DOHH2 (cell line): ENCODE results near the gene OR51B4.

Experiments
- H3F3A ChIP-seq: fragments of 200-600 bp; sonication (generic), shearing (Covaris generic); 2 replicates; pipeline ENCODE4 v1.6.0; 2016; ENCODE audit warnings: antibody characterized with exemption, mild to moderate bottlenecking; ENCODE audit not compliant: control insufficient read depth, insufficient read depth
- H3K27ac ChIP-seq: fragments of 200-600 bp; sonication (generic); 2 replicates; pipeline ENCODE4 v1.5.1; 2014; ENCODE audit warnings: low read depth, mild to moderate bottlenecking, low read length, moderate library complexity
- H3K27me3 ChIP-seq: fragments of 200-600 bp; sonication (generic); 2 replicates; pipeline ENCODE4 v1.6.1; 2014; ENCODE audit warnings: mild to moderate bottlenecking, low read length, mixed read lengths; ENCODE audit not compliant: control insufficient read depth
- H3K36me3 ChIP-seq: fragments of 200-600 bp; sonication (generic); 2 replicates; pipeline ENCODE4 v1.6.1; 2014; ENCODE audit warnings: mild to moderate bottlenecking, low read length, moderate library complexity, mixed read lengths; ENCODE audit not compliant: control insufficient read depth
- H3K4me1 ChIP-seq: fragments of 200-600 bp; sonication (generic); 2 replicates; pipeline ENCODE4 v1.6.1; 2014; ENCODE audit warnings: mild to moderate bottlenecking, low read length, mixed read lengths; ENCODE audit not compliant: control insufficient read depth
- H3K4me2 ChIP-seq: fragments of 200-600 bp; sonication (generic); 2 replicates; pipeline ENCODE4 v1.6.0; 2014; ENCODE audit warnings: mild to moderate bottlenecking, low read length, moderate library complexity
- H3K4me3 ChIP-seq: fragments of 200-600 bp; sonication (generic); 2 replicates; pipeline ENCODE4 v1.5.1; 2014; ENCODE audit warnings: mild to moderate bottlenecking, low read length, mixed read lengths
- H3K79me2 ChIP-seq: fragments of 200-600 bp; sonication (generic); 2 replicates; pipeline ENCODE4 v1.6.1; 2014; ENCODE audit warnings: mild to moderate bottlenecking, low read length, mixed read lengths; ENCODE audit not compliant: control insufficient read depth
- H3K9me2 ChIP-seq: fragments of 200-600 bp; sonication (generic); replicated peaks from 2 replicates; pipeline ENCODE4 v1.6.1; 2014; ENCODE audit warnings: mild to moderate bottlenecking, low read length, mixed read lengths; ENCODE audit not compliant: control insufficient read depth
- H3K9me3 ChIP-seq: fragments of 200-600 bp; sonication (generic); 2 replicates; pipeline ENCODE4 v1.6.1; 2014; ENCODE audit warnings: antibody characterized with exemption, low read length, mixed read lengths; ENCODE audit not compliant: control insufficient read depth, insufficient read depth
- H4K20me1 ChIP-seq: fragments of 200-600 bp; sonication (generic); 2 replicates; pipeline ENCODE4 v1.6.0; 2014; ENCODE audit warnings: low read depth, mild to moderate bottlenecking, antibody characterized with exemption, low read length, moderate library complexity; ENCODE audit not compliant: control insufficient read depth, insufficient read depth
- EZH2phosphoT487 ChIP-seq: fragments of 200-600 bp; sonication (generic); IDR thresholded peaks from 2 replicates; pipeline ENCODE4 v1.6.1; 2017; ENCODE audit warnings: borderline replicate concordance, mild to moderate bottlenecking, antibody characterized with exemption, low read length, moderate library complexity, mixed read lengths
- TF ChIP-seq, protein P1 (sequence below): fragments of 200-600 bp; sonication (generic); IDR thresholded peaks from one replicate; pipeline ENCODE4 v1.5.1; 2014; ENCODE audit warnings: antibody characterized with exemption, mild to moderate bottlenecking, low read depth, low read length; ENCODE audit not compliant: poor library complexity, severe bottlenecking

OR51B4 gene

DNA sequence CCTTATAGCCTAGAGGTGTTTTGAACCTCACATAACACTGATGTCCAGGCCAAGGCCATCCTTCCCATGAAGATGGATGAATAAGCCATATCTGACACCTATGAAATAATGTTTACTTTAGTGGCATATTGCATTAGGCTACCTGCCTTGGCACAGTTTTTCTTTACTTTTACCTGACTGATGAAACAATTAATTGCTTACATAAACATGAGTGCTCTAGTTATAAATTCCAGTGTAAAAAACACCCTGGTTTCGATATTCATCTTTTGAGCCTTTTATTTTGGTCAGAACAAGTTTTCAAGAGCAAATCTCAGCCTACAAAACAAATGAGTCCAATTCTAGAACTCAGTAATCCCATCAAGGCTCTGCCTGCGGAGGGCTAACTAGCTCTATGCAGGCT is 25.0 kb downstream of the OR51B4 start:
- Histone ChIP-seq H3K9me2 (no peaks in the 10 kb centered on the region), H3K4me1 (no peaks in the 10 kb centered on the region), H3F3A (no peaks in the 10 kb centered on the region), H4K20me1 (no peaks in the 10 kb centered on the region), H3K4me2 (no peak overlapping the region), H3K36me3 (no peaks in the 10 kb centered on the region), H3K9me3 (no peaks in the 10 kb centered on the region), H3K27me3 (no peaks in the 10 kb centered on the region), H3K4me3 (no peak overlapping the region), H3K79me2 (no peaks in the 10 kb centered on the region), H3K27ac (no peak overlapping the region)
- TF ChIP-seq, protein P1, sequence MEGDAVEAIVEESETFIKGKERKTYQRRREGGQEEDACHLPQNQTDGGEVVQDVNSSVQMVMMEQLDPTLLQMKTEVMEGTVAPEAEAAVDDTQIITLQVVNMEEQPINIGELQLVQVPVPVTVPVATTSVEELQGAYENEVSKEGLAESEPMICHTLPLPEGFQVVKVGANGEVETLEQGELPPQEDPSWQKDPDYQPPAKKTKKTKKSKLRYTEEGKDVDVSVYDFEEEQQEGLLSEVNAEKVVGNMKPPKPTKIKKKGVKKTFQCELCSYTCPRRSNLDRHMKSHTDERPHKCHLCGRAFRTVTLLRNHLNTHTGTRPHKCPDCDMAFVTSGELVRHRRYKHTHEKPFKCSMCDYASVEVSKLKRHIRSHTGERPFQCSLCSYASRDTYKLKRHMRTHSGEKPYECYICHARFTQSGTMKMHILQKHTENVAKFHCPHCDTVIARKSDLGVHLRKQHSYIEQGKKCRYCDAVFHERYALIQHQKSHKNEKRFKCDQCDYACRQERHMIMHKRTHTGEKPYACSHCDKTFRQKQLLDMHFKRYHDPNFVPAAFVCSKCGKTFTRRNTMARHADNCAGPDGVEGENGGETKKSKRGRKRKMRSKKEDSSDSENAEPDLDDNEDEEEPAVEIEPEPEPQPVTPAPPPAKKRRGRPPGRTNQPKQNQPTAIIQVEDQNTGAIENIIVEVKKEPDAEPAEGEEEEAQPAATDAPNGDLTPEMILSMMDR, result no peak
- no peak for TF ChIP-seq EZH2phosphoT487

GRCh38 chr11:5275369-5276110 is 26.2 kb downstream of the OR51B4 start:
- Histone ChIP-seq H3K27ac (no peak overlapping the region), H3F3A (no peaks in the 10 kb centered on the region), H3K27me3 (no peaks in the 10 kb centered on the region), H3K4me2 (no peak overlapping the region), H3K4me1 (no peaks in the 10 kb centered on the region), H3K9me3 (no peaks in the 10 kb centered on the region), H3K9me2 (no peaks in the 10 kb centered on the region), H3K79me2 (no peaks in the 10 kb centered on the region), H3K36me3 (no peaks in the 10 kb centered on the region), H4K20me1 (no peaks in the 10 kb centered on the region), H3K4me3 (no peak overlapping the region)
- TF ChIP-seq, protein P1, result no peak
- TF ChIP-seq EZH2phosphoT487, result no peak

DNA sequence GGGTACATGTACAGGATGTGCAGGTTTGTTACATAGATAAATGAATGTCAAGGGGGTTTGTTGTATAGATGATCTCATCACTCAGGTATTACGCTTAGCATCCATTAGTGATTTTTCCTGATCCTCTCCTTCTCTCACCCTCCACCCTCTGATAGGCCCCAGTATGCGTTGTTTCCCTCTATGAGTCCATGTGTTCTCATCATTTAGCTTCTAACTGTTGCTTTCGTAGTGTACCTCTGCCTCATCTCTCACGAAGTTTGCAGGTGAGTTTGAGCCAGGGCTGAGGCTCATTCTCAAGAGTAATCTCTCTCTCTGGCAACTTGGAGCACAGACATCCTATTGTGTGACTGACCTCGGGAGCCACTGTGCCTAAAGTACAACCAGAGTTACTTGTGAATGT is 27.4 kb downstream of the OR51B4 start:
- no peak for TF ChIP-seq EZH2phosphoT487
- TF ChIP-seq, protein P1, result no peak
- H3F3A ChIP-seq, result no peaks in the 10 kb centered on the region

More for the DNA sequence above, 27.4 kb downstream of the OR51B4 start:
- no peak overlapping the region for H3K4me2 ChIP-seq
- no peak overlapping the region for H3K4me3 ChIP-seq
- H3K9me2 ChIP-seq, result no peaks in the 10 kb centered on the region
- no peak overlapping the region for H3K27ac ChIP-seq
- H3K9me3 ChIP-seq, result no peaks in the 10 kb centered on the region
- no peaks in the 10 kb centered on the region for H3K27me3 ChIP-seq
- H4K20me1 ChIP-seq, result no peaks in the 10 kb centered on the region
- no peaks in the 10 kb centered on the region for H3K79me2 ChIP-seq
- no peaks in the 10 kb centered on the region for H3K36me3 ChIP-seq
- H3K4me1 ChIP-seq, result no peaks in the 10 kb centered on the region
